Fibroblast of lung (primary cell): ENCODE data around the gene RHOT1. TPM values are rescaled to one million over a fixed set of nuclear protein-coding genes. Genes with fewer than 3 reads are reported as not detected.
"Not testable (repeated sequence)": the region's sequence is repeated elsewhere in the genome, so short reads cannot be mapped to it uniquely, and the experiment has no call there.

Experiments
- DNase-seq, 2 donors: peaks; one replicate each; pipeline versions ENCODE4 v3.0.0 to v3.0.0-alpha.2; 2010; ENCODE audit warnings: low read depth in 2 of 2
- H2AFZ ChIP-seq: 2 replicates; pipeline ENCODE4 v1.5.1; 2012; ENCODE audit warnings: low read length, control low read depth, inconsistent platforms
- H3K27ac ChIP-seq: 2 replicates; pipeline ENCODE4 v1.5.1; 2011; ENCODE audit warnings: low read length, control low read depth; ENCODE audit not compliant: insufficient read depth
- H3K27me3 ChIP-seq: 2 replicates; pipeline ENCODE4 v1.5.1; 2011; ENCODE audit warnings: mild to moderate bottlenecking, low read length; ENCODE audit not compliant: control insufficient read depth, insufficient read depth
- H3K36me3 ChIP-seq: 2 replicates; pipeline ENCODE4 v1.5.1; 2011; ENCODE audit warnings: low read length; ENCODE audit not compliant: control insufficient read depth, insufficient read depth
- H3K4me1 ChIP-seq: 2 replicates; pipeline ENCODE4 v1.5.1; 2011; ENCODE audit warnings: low read length; ENCODE audit not compliant: control insufficient read depth, insufficient read depth; ENCODE audit errors: extremely low read depth
- H3K4me2 ChIP-seq: 2 replicates; pipeline ENCODE4 v1.5.1; 2011; ENCODE audit warnings: low read length, control low read depth; ENCODE audit not compliant: insufficient read depth; ENCODE audit errors: extremely low read depth
- H3K4me3 ChIP-seq, 4 experiments: fragments of 200-600 bp in 1 of 4; sonication (generic) in 1 of 4; replicated peaks in 1 of 4; 2 replicates each; pipeline ENCODE4 v1.5.1; 2011 to 2016; ENCODE audit warnings: low read length in 4 of 4, low read depth in 3 of 4, mild to moderate bottlenecking in 3 of 4, control low read depth in 2 of 4, inconsistent platforms in 1 of 4, mixed read lengths in 1 of 4; ENCODE audit not compliant: insufficient read depth in 1 of 4; ENCODE audit errors: control extremely low read depth in 1 of 4
- H3K79me2 ChIP-seq: 2 replicates; pipeline ENCODE4 v1.5.1; 2012; ENCODE audit warnings: mild to moderate bottlenecking, low read length, inconsistent platforms; ENCODE audit not compliant: control insufficient read depth, insufficient read depth
- H3K9ac ChIP-seq: 2 replicates; pipeline ENCODE4 v1.5.1; 2011; ENCODE audit warnings: mild to moderate bottlenecking, low read length, control low read depth; ENCODE audit not compliant: insufficient read depth
- H3K9me3 ChIP-seq: 2 replicates; pipeline ENCODE4 v1.5.1; 2012; ENCODE audit warnings: low read depth, low read length; ENCODE audit not compliant: control insufficient read depth, insufficient read depth
- H4K20me1 ChIP-seq: 2 replicates; pipeline ENCODE4 v1.5.1; 2011; ENCODE audit warnings: low read length; ENCODE audit not compliant: control insufficient read depth, insufficient read depth; ENCODE audit errors: extremely low read depth
- EZH2 ChIP-seq: IDR thresholded peaks from 2 replicates; pipeline ENCODE4 v1.5.1; 2012; ENCODE audit warnings: low read length, control low read depth, mild to moderate bottlenecking; ENCODE audit errors: missing control alignments
- polyA plus RNA-seq, 2 donors: library from polyadenylated mRNA; depleted of rRNA in 1 of 2; stranded (reverse) in 1 of 2; unstranded in 1 of 2; fragments of >200 nt; gene quantifications; 2 replicates each; pipeline ENCODE4 v1.2.1, GENCODE V29; 2011 to 2012; ENCODE audit warnings: missing spikeins in 1 of 2
- total RNA-seq: library from RNA; depleted of rRNA; stranded (reverse); fragments of >200 nt; gene quantifications from 2 replicates; pipeline ENCODE4 v1.2.1, GENCODE V29; 2014
- TF ChIP-seq, protein P1 (sequence below), 2 donors: IDR thresholded peaks in 1 of 2; conservative IDR thresholded peaks in 1 of 2; 1 replicate in 1 of 2; 2 replicates in 1 of 2; pipeline ENCODE4 v1.5.1; 2011 to 2012; ENCODE audit warnings: low read length in 2 of 2, control low read depth in 1 of 2, inconsistent platforms in 1 of 2, low read depth in 1 of 2, mild to moderate bottlenecking in 1 of 2

The RHOT1 gene
- total and polyA plus RNA-seq, 2 donors (not counting 1 experiment from before 2014, with no cell fraction given): 45.6 to 58.8 TPM

DNA sequence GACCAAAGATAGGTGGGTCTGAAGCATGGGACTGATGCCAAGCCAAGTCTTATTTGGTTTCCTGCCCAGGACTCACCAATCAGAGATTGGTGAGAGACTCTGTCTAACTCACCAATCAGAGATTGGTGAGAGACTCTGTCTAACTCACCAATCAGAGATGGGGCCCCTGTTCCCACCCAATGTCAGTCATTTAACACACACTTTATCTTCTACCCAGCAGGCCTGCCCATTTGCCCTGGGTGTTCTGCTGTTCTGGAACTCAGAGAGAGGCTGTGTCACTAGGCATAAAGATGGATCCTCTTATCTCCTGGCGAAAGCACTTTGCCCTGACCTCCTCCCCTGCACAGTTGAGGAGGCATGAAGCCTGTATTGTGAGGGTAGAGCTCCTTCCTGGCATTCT lies 5.4 kb upstream of the RHOT1 start:
- no peak for DNase-seq
- Histone ChIP-seq H3K27ac (no peak overlapping the region), H2AFZ (no peak overlapping the region)

GRCh38 chr17:32139504-32139903 lies 2.8 kb upstream of the RHOT1 start:
- not testable (repeated sequence) for H3K27ac ChIP-seq, H2AFZ ChIP-seq, H3K9ac ChIP-seq, H3K27me3 ChIP-seq, H3K4me3 ChIP-seq, H3K9me3 ChIP-seq, H3K36me3 ChIP-seq, H4K20me1 ChIP-seq, H3K4me2 ChIP-seq, DNase-seq, H3K4me1 ChIP-seq
- H3K79me2 ChIP-seq: peaks cover 19% of the 10 kb centered on the region

More for the DNA sequence above, 5.4 kb upstream of the RHOT1 start:
- Histone ChIP-seq H4K20me1 (no peaks in the 10 kb centered on the region), H3K4me2 (no peak overlapping the region), H3K9me3 (no peaks in the 10 kb centered on the region), H3K79me2 (no peaks in the 10 kb centered on the region), H3K4me1 (no peaks in the 10 kb centered on the region), H3K9ac (no peak overlapping the region), H3K4me3 (no peak overlapping the region), H3K36me3 (no peaks in the 10 kb centered on the region), H3K27me3 (no peaks in the 10 kb centered on the region)
- TF ChIP-seq, protein P1, sequence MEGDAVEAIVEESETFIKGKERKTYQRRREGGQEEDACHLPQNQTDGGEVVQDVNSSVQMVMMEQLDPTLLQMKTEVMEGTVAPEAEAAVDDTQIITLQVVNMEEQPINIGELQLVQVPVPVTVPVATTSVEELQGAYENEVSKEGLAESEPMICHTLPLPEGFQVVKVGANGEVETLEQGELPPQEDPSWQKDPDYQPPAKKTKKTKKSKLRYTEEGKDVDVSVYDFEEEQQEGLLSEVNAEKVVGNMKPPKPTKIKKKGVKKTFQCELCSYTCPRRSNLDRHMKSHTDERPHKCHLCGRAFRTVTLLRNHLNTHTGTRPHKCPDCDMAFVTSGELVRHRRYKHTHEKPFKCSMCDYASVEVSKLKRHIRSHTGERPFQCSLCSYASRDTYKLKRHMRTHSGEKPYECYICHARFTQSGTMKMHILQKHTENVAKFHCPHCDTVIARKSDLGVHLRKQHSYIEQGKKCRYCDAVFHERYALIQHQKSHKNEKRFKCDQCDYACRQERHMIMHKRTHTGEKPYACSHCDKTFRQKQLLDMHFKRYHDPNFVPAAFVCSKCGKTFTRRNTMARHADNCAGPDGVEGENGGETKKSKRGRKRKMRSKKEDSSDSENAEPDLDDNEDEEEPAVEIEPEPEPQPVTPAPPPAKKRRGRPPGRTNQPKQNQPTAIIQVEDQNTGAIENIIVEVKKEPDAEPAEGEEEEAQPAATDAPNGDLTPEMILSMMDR (conservative IDR thresholded peaks at IDR 0.05 in 1 of 2, IDR thresholded peaks at IDR 0.05 in 1 of 2; ENCODE audit: low read depth in 1 of 2, low read length in 2 of 2): no peak
- TF ChIP-seq EZH2: no peak

DNA sequence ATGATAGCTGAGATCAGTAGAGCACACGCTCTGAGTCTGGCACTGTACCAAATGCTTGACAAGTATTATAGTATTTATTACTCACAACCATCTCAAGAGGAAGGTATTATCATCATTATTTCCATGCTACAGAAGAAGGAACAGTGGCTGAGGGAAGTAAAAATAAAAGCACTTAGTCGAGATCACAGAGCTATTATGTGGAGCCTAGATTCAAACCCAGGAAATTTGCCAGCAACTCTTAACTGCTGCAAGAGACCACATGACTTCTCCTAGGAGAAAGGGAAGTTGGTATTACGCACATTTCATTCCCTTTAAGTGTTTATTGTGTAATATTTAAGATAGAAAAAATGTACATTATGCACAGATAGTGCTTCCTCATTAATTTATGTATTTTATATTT lies 1.0 kb upstream of the RHOT1 start:
- TF ChIP-seq EZH2: no peak
- TF ChIP-seq, protein P1 (conservative IDR thresholded peaks at IDR 0.05 in 1 of 2, IDR thresholded peaks at IDR 0.05 in 1 of 2; ENCODE audit: low read depth in 1 of 2, low read length in 2 of 2): no peak
- H3K4me2 ChIP-seq: peak overlapping the region; percentile 46
- no peak overlapping the region for H3K9ac ChIP-seq
- H3K9me3 ChIP-seq: no peaks in the 10 kb centered on the region
- H3K4me3 ChIP-seq: peak overlapping the region; percentile 37 to 97 (median 70)
- H3K79me2 ChIP-seq: peaks cover 34% of the 10 kb centered on the region
- no peaks in the 10 kb centered on the region for H4K20me1 ChIP-seq
- no peaks in the 10 kb centered on the region for H3K27me3 ChIP-seq
- DNase-seq: peak; percentile 82 to 96
- H3K4me1 ChIP-seq: no peaks in the 10 kb centered on the region
- H3K36me3 ChIP-seq: no peaks in the 10 kb centered on the region
- peak overlapping the region; percentile 88 for H2AFZ ChIP-seq
- peak overlapping the region; percentile 81 for H3K27ac ChIP-seq
